HG03575 (cell line): ENCODE results near the gene ERCC2.
"Not testable (repeated sequence)": the region's sequence is repeated elsewhere in the genome, so short reads cannot be mapped to it uniquely, and the experiment has no call there.

ENCODE experiments used
- ATAC-seq: cut with Tn5 transposase; IDR thresholded peaks from one replicate; pipeline ENCODE4 v1.9.1; 2021; ENCODE audit not compliant: unreplicated experiment, insufficient number of reproducible peaks, low FRiP score; ENCODE audit errors: extremely low read depth

ERCC2 gene

DNA sequence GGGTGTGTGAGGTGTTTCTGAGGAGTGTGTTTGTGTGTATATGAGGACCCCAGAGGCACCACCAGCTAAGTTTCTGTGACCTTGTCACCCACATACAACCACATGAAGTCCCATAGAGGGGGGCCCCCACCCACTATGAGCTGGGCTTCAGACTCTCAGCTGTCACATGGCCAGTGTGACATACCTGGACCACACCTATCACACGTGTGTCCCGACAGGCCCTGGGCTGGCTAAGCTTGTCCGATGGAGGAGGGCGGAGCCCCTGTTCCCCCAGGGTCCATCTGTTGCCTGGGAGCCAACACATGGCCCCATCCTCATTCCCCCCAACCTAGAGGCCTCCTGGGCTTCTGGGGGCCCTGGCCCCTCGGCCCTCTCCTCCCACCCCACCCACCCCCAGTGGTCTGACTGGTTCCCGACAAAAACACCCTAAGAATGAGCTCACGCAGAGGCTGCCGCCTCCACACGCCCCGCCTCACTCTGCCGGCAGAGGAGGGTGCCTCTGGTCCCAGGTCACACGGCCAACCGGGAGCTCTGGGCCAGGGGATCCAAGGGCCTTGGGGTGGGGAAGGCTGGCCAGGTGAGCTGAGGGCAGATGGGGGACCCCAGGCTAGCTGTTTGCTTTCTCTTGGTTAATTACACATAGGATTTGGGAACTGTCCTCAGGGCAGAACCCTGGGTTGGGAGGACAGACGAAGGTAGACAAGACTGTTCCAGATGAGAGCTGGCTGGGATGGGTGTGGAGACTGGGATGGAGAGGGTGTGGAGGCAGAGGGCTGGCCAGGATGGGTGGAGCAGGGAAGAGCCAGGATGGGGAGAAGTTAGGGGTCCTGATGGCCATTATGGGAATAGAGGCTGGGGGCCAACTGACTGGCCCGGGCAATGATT lies 25.5 kb downstream of the ERCC2 start:
- ATAC-seq = no peak

DNA sequence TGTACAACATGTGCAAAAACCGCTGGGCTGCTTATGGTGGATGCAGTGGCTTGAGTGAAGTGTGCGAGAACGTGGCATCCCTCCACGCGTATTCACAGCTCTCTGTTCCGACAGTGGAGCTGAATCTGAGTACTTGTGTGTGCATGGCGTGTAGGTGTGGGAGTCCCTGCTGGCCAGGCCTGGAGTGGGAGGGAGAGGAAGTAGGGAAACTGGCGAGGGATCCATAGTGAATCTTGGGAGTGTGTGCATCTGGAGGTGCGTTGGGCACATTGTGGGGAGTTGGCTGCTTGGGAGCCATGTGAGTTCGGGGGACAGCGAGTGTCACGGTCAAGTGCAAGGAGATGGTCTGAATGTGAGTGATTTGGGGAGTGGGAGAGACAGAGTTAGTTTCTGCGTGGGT lies 27.5 kb downstream of the ERCC2 start:
- ATAC-seq = no peak

GRCh38 chr19:45340899-45341453 lies 29.4 kb downstream of the ERCC2 start:
- no peak for ATAC-seq

DNA sequence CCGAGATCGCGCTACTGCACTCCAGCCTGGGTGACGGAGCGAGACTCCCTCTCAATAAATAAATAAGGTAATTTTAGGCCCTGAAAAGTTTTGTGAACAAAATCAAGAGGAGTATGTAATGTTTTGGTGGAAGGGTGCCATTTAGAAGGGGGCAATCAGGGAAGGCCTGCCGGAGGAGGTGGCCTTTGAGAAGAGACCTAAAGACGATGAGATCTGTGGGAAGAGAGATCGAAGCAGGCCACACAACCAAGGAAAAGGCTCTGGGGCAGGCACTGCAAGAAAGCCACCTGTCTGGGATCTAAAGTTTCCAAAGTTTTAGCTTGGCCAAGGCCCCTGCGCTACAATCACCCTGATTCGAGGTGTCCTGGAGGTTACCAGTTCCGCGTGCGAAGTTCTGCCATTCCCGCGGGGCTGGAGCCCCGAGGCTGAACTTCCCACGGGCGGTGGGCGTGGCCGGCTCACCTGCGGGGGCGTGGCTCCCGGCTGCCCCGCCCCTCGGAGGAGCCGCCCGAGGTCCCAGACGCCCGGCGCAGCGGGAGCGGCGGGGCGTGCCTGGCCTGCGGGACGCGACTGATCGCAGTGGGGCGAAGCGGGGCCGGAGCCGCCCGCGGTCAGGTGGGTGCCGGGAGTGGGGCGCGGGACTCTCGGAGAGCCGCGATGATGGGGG lies 30.0 kb downstream of the ERCC2 start, which contains the start of gene KLC3:
KLC3 (plus strand) TSS at position 519 of the 667 bp plus-strand sequence. CDS start 4,792 bp downstream, outside the sequence.
- no peak for ATAC-seq

GRCh38 chr19:45339629-45340028 lies 30.7 kb downstream of the ERCC2 start:
- no peak for ATAC-seq

- no peak for ATAC-seq
Observed at GRCh38 chr19:45336696-45337251, 33.6 kb downstream of the ERCC2 start.

DNA sequence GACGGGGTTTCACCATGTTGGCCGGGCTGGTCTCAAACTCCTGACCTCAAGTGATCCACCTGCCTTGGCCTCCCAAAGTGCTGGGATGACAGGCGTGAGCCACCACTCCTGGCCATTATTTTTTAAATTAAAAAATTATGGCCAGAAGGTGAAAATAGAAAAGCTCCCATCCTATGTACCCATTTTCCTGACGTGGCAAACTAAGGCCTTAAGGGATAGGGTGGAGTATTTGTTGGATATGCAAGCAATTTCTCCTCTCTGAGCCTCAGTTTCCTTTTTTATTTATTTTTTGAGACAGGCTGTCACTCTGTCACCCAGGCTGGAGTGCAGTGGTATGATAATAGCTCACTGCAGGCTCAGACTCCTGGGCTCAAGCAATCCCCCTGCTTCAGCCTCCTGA lies 35.5 kb downstream of the ERCC2 start:
- ATAC-seq = not testable (repeated sequence)

GRCh38 chr19:45333609-45334303 lies 36.6 kb downstream of the ERCC2 start:
- no peak for ATAC-seq

DNA sequence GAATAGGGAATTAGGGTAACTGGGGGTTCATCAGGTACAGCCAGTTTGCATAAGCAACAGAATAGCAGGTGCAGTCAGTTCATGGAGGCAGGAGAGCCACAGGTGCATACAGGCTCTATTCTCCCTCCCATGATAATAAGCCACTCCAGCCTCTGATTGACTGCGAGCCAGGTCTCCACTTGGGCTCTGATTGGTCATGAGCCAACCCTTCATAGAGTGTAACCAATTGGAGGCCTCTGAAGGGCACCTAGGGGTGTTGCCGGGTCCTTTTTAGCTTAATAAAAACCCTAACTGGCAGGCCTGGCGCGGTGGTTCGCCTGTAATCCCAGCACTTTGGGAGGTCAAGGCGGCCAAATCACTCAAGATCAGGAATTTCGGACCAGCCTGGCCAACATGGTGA lies 39.0 kb downstream of the ERCC2 start:
- ATAC-seq = no peak

GRCh38 chr19:45327404-45328143 lies 42.8 kb downstream of the ERCC2 start:
- ATAC-seq = no peak

DNA sequence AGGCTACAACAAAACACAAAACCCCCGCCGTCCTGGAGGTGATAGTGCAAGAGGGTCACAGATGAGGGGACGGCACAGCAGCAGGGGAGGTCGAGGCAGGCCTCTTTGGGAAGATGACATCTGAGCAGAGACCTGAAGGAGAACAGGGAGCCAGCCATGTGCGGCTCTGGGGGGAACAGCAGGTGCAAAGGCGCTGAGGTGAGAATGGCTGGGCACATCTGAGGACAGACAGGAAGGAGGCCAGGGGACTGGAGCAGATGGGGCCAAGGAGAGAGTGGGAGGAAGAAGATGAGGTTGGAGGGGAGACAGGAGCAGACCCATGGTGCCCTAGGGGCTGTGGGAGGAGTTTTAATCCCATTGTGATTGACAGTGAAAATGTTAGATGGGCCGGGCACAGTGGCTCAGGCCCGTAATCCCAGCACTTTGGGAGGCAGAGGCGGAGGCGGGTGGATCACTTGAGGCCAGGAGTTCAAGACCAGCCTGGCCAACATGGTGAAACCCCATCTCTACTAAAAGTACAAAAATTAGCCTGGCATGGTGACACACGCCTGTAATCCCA lies 45.9 kb downstream of the ERCC2 start:
- ATAC-seq = no peak

- ATAC-seq = no peak
Observed at GRCh38 chr19:45323671-45324081, 46.7 kb downstream of the ERCC2 start.

DNA sequence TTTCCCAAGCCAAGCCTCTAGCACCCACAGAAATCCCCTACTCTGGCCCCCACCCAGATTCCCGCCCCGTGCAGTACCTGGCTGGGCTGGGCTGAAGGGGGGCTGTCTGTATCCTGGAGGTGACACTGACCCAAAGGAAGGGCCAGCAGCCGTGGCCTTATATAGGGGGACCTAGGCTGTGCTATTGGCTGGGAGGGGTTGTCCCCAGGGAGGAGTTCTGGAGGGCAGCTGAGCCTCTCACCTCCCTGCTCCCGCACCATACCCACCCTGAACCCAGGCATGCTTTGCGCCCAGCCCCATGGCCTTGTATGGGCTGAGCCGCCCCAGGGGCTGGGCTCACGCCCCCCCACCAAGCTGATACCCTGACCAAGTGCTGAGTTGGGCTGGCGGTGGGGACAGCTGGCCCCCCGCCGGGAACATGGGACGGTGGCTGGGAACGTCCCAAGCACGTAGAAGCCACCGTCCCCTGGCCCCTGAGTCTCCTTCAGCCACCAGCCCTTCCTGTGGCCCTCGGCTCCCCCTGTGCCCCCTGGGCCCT lies 47.6 kb downstream of the ERCC2 start, which contains the start of gene CKM:
CKM (minus strand) TSS at position 132 of the 538 bp plus-strand sequence. CDS start 3,162 bp downstream, outside the sequence.
- ATAC-seq = no peak

DNA sequence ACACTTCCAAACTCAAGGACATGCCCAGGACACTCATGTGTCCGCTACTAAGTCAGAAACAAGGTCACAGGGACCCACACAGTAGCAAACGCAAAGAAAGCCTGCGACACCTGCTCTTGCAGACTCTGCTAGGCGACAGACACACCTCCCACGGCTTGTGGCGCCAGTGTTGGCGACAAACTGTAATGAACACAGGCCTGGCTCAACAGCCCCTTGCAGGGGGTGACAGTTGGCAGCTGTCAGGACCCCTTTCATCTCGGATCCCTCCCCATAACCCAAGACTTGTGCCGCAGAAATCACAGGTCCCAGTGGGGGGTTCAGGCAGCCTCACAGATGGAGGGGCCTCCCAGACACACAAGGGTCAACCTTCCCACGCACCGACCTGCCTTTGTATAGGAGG lies 48.1 kb downstream of the ERCC2 start:
- ATAC-seq = no peak

DNA sequence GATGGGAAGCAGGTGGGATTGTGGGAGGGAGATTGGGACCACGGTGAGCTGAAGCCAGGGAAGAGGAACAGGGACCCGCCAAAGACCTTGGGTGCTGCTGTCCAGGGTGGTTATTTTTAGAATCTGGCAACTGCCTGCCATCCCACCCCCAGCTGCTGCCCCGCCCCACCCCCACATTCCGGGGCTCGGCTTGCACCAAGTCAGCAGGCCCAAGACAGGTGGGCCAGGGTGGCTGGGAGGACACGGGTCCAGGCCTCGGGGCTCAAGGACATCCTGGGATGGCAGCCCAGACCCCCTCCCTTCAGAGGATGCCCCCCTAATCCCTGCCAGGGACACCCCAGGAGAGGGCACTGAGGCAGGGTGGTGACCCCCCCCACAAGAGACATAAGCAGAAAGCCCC lies 48.5 kb downstream of the ERCC2 start:
- ATAC-seq = no peak

- ATAC-seq = no peak
Observed at GRCh38 chr19:45320997-45321775, 49.2 kb downstream of the ERCC2 start.

- ATAC-seq = no peak
Observed at GRCh38 chr19:45315304-45315703, 55.1 kb downstream of the ERCC2 start.
